ENCODE measurements around the gene IGF2BP1.

Gene IGF2BP1

GRCh38 chr17:48997103-48997826 lies at the start of gene IGF2BP1:
Gene IGF2BP1, plus strand, starts transcription at chr17:48997385. Its CDS starts 361 bp downstream, at chr17:48997746.
- DNase-seq: no peak

GRCh38 chr17:48951572-48951971 lies 45.6 kb upstream of the IGF2BP1 start:
- DNase-seq: no peak

- DNase-seq: no peak
Measured at GRCh38 chr17:48952904-48953303, 44.3 kb upstream of the IGF2BP1 start.

GRCh38 chr17:48954300-48954755 lies 42.9 kb upstream of the IGF2BP1 start:
- DNase-seq: no peak

- no peak for DNase-seq
Measured at GRCh38 chr17:48960834-48961515, 36.2 kb upstream of the IGF2BP1 start.

- DNase-seq: no peak
Measured at GRCh38 chr17:48961516-48962233, 35.5 kb upstream of the IGF2BP1 start.

- DNase-seq: no peak
Measured at GRCh38 chr17:48970224-48970623, 27.0 kb upstream of the IGF2BP1 start.

- DNase-seq: no peak
Measured at GRCh38 chr17:48970865-48971687, 26.1 kb upstream of the IGF2BP1 start.

- no peak for DNase-seq
Measured at GRCh38 chr17:48972749-48973097, 24.5 kb upstream of the IGF2BP1 start.

- DNase-seq: no peak
Measured at GRCh38 chr17:48973806-48974205, 23.4 kb upstream of the IGF2BP1 start.

- no peak for DNase-seq
Measured at GRCh38 chr17:48981927-48982539, 15.2 kb upstream of the IGF2BP1 start.

GRCh38 chr17:48985436-48986245 lies 11.5 kb upstream of the IGF2BP1 start:
- no peak for DNase-seq

GRCh38 chr17:48989100-48989499 lies 8.1 kb upstream of the IGF2BP1 start:
- DNase-seq: no peak

GRCh38 chr17:48990882-48991357 lies 6.3 kb upstream of the IGF2BP1 start:
- no peak for DNase-seq

GRCh38 chr17:48992444-48992843 lies 4.7 kb upstream of the IGF2BP1 start:
- no peak for DNase-seq

GRCh38 chr17:48993305-48993704 lies 3.9 kb upstream of the IGF2BP1 start:
- no peak for DNase-seq

GRCh38 chr17:48993951-48994350 lies 3.2 kb upstream of the IGF2BP1 start:
- DNase-seq: no peak

GRCh38 chr17:48994549-48995303 lies 2.5 kb upstream of the IGF2BP1 start:
- no peak for DNase-seq

- DNase-seq: no peak
Measured at GRCh38 chr17:48995304-48995973, 1.7 kb upstream of the IGF2BP1 start.
